Hepatocyte (in vitro differentiated cells): ENCODE measurements around the gene TWNK. TPM values are rescaled to one million over a fixed set of nuclear protein-coding genes. Genes with fewer than 3 reads are reported as not detected.
A peak's percentile ranks its signal among the peaks of the same experiment; 100 is the strongest.

Experiments used
- DNase-seq: peaks from one replicate; pipeline ENCODE4 v3.0.0-alpha.2; 2016; ENCODE audit warnings: low spot score
- H2AFZ ChIP-seq: fragments of 200-600 bp; sonication (generic); 2 replicates; pipeline ENCODE4 v1.6.0; 2016; ENCODE audit warnings: antibody characterized with exemption, mild to moderate bottlenecking
- H3K27ac ChIP-seq: fragments of 200-600 bp; sonication (generic); 2 replicates; pipeline ENCODE4 v1.5.1; 2016; ENCODE audit warnings: mild to moderate bottlenecking
- H3K27me3 ChIP-seq: fragments of 200-600 bp; sonication (generic); 2 replicates; pipeline ENCODE4 v1.6.1; 2016
- H3K36me3 ChIP-seq: fragments of 200-600 bp; sonication (generic); replicated peaks from 2 replicates; pipeline ENCODE4 v1.5.1; 2016; ENCODE audit warnings: low read depth; ENCODE audit not compliant: insufficient read depth
- H3K4me1 ChIP-seq: fragments of 200-600 bp; sonication (generic); 2 replicates; pipeline ENCODE4 v1.5.1; 2016; ENCODE audit warnings: mild to moderate bottlenecking, moderate library complexity; ENCODE audit not compliant: insufficient read depth
- H3K4me2 ChIP-seq: fragments of 200-600 bp; sonication (generic); 2 replicates; pipeline ENCODE4 v1.6.0; 2016
- H3K4me3 ChIP-seq: fragments of 200-600 bp; sonication (generic); 2 replicates; pipeline ENCODE4 v1.5.1; 2016; ENCODE audit warnings: mild to moderate bottlenecking
- H3K79me2 ChIP-seq: fragments of 200-600 bp; sonication (generic); 2 replicates; pipeline ENCODE4 v1.6.0; 2017; ENCODE audit warnings: mild to moderate bottlenecking
- H3K9me2 ChIP-seq: fragments of 200-600 bp; sonication (generic); replicated peaks from 2 replicates; pipeline ENCODE4 v1.6.0; 2017; ENCODE audit warnings: mild to moderate bottlenecking; ENCODE audit not compliant: insufficient read depth
- H3K9me3 ChIP-seq: fragments of 200-600 bp; sonication (generic); 2 replicates; pipeline ENCODE4 v1.5.1; 2016; ENCODE audit warnings: low read depth, mild to moderate bottlenecking
- H4K20me1 ChIP-seq: fragments of 200-600 bp; sonication (generic); 2 replicates; pipeline ENCODE4 v1.6.0; 2016; ENCODE audit warnings: mild to moderate bottlenecking; ENCODE audit not compliant: insufficient read depth, poor library complexity, severe bottlenecking
- CTCF ChIP-seq: fragments of 200-600 bp; sonication (generic); IDR thresholded peaks from 2 replicates; pipeline ENCODE4 v1.5.1; 2016; ENCODE audit warnings: antibody characterized with exemption, mild to moderate bottlenecking; ENCODE audit not compliant: poor library complexity
- EZH2 ChIP-seq: fragments of 200-600 bp; sonication (generic); IDR thresholded peaks from 2 replicates; pipeline ENCODE4 v1.6.1; 2016; ENCODE audit warnings: antibody characterized with exemption, mild to moderate bottlenecking, borderline replicate concordance
- EZH2phosphoT487 ChIP-seq: fragments of 200-600 bp; sonication (generic); IDR thresholded peaks from one replicate; pipeline ENCODE4 v1.6.1; 2018; ENCODE audit warnings: antibody characterized with exemption, mild to moderate bottlenecking, low read depth, moderate library complexity; ENCODE audit not compliant: unreplicated experiment, severe bottlenecking
- WGBS: methylation state at CpG from one replicate; pipeline ENCODE4 v1.1.6; 2016; ENCODE audit warnings: low lambda C conversion rate; ENCODE audit errors: missing lambda C conversion rate; 5-methylcytosine and 5-hydroxymethylcytosine counted together
- polyA plus RNA-seq: library from polyadenylated mRNA; unstranded; fragments of >200 nt; fragmentation: Nextera tagmentation; extraction: Ambion mirVana; gene quantifications from 2 replicates; pipeline ENCODE4 v1.2.1, GENCODE V29; 2016
- total RNA-seq: library from RNA; depleted of rRNA; stranded (reverse); fragments of >200 nt; gene quantifications from 2 replicates; pipeline ENCODE4 v1.2.3, GENCODE V29; 2014

The TWNK gene
- total and polyA plus RNA-seq, 2 experiments from 2014 or later, result 4.0 to 5.0 TPM

- DNase-seq, result no peak
- Histone ChIP-seq H3K4me2 (peak overlapping the region; percentile 99), H3K9me3 (no peaks in the 10 kb centered on the region), H3K27ac (peak overlapping the region; percentile 99), H3K4me3 (no peak overlapping the region), H3K79me2 (peaks cover 53% of the 10 kb centered on the region), H3K36me3 (no peaks in the 10 kb centered on the region), H4K20me1 (peaks cover 10% of the 10 kb centered on the region), H3K4me1 (peaks cover 19% of the 10 kb centered on the region), H3K9me2 (no peaks in the 10 kb centered on the region), H2AFZ (no peak overlapping the region), H3K27me3 (no peaks in the 10 kb centered on the region)
- 95% methylated on average over 11 of the region's 11 CpGs for WGBS
- TF ChIP-seq EZH2phosphoT487 (no peak), EZH2 (no peak), CTCF (no peak)
These were observed 15.1 kb downstream of the TWNK start for GRCh38 chr10:101002456-101002855.

GRCh38 chr10:101003639-101004206 is 16.4 kb downstream of the TWNK start:
- Histone ChIP-seq H3K4me2 (no peak overlapping the region), H2AFZ (no peak overlapping the region), H3K27me3 (no peaks in the 10 kb centered on the region), H3K27ac (no peak overlapping the region), H3K79me2 (peaks cover 53% of the 10 kb centered on the region), H3K4me1 (peaks cover 16% of the 10 kb centered on the region), H3K9me2 (no peaks in the 10 kb centered on the region), H3K36me3 (no peaks in the 10 kb centered on the region), H3K4me3 (no peak overlapping the region), H3K9me3 (no peaks in the 10 kb centered on the region), H4K20me1 (peaks cover 10% of the 10 kb centered on the region)
- TF ChIP-seq CTCF (no peak), EZH2 (no peak), EZH2phosphoT487 (no peak)
- no peak for DNase-seq
- WGBS, result 96% methylated on average over 15 of the region's 18 CpGs

GRCh38 chr10:101005361-101005760 is 18.0 kb downstream of the TWNK start:
- Histone ChIP-seq H3K27me3 (no peaks in the 10 kb centered on the region), H2AFZ (no peak overlapping the region), H3K9me2 (no peaks in the 10 kb centered on the region), H3K4me3 (no peak overlapping the region), H3K4me2 (no peak overlapping the region), H3K79me2 (peaks cover 46% of the 10 kb centered on the region), H3K27ac (no peak overlapping the region), H3K4me1 (peaks cover 13% of the 10 kb centered on the region), H4K20me1 (peaks cover 10% of the 10 kb centered on the region), H3K9me3 (no peaks in the 10 kb centered on the region), H3K36me3 (no peaks in the 10 kb centered on the region)
- 97% methylated on average over 23 of the region's 23 CpGs for WGBS
- no peak for DNase-seq
- TF ChIP-seq EZH2 (no peak), EZH2phosphoT487 (no peak), CTCF (no peak)
